DND-41 (cell line): Measurements from ENCODE around the gene POTEC.
"Not testable (repeated sequence)": the region's sequence is repeated elsewhere in the genome, so short reads cannot be mapped to it uniquely, and the experiment has no call there.

Experiments
- ATAC-seq: fragments of 200-7000 bp; cut with Tn5 transposase; 3 replicates; pipeline ENCODE4 v1.9.1; 2021; ENCODE audit warnings: low read depth; ENCODE audit not compliant: insufficient read depth
- DNase-seq: peaks from one replicate; pipeline ENCODE4 v3.0.0-alpha.2; 2020
- H2AFZ ChIP-seq: 2 replicates; pipeline ENCODE4 v1.6.0; 2012; ENCODE audit warnings: low read depth, low read length
- H3K27ac ChIP-seq: 2 replicates; pipeline ENCODE4 v1.5.1; 2012; ENCODE audit warnings: low read length, inconsistent platforms
- H3K27me3 ChIP-seq: fragments of 200-600 bp; sonication (generic); 2 replicates; pipeline ENCODE4 v1.6.0; 2012; ENCODE audit warnings: low read length, mild to moderate bottlenecking, inconsistent platforms; ENCODE audit not compliant: insufficient read depth, poor library complexity
- H3K36me3 ChIP-seq: 2 replicates; pipeline ENCODE4 v1.5.1; 2012; ENCODE audit warnings: low read length, inconsistent platforms; ENCODE audit not compliant: insufficient read depth
- H3K4me1 ChIP-seq: 2 replicates; pipeline ENCODE4 v1.5.1; 2012; ENCODE audit warnings: mild to moderate bottlenecking, low read length; ENCODE audit not compliant: insufficient read depth
- H3K4me2 ChIP-seq: 2 replicates; pipeline ENCODE4 v1.6.0; 2012; ENCODE audit warnings: mild to moderate bottlenecking, moderate library complexity, low read length, inconsistent platforms; ENCODE audit not compliant: insufficient read depth
- H3K4me3 ChIP-seq, 2 experiments: fragments of 200-600 bp in 1 of 2; shearing (Covaris generic) in 1 of 2; 2 replicates each; pipeline ENCODE4 v1.5.1; 2012 to 2016; ENCODE audit warnings: inconsistent platforms in 2 of 2, low read length in 2 of 2, mild to moderate bottlenecking in 2 of 2, low read depth in 1 of 2, moderate library complexity in 1 of 2
- H3K79me2 ChIP-seq: 2 replicates; pipeline ENCODE4 v1.6.0; 2012; ENCODE audit warnings: low read length, inconsistent platforms; ENCODE audit not compliant: insufficient read depth
- H3K9ac ChIP-seq: 2 replicates; pipeline ENCODE4 v1.6.0; 2012; ENCODE audit warnings: low read depth, mild to moderate bottlenecking, inconsistent platforms, low read length, moderate library complexity
- H3K9me3 ChIP-seq: 2 replicates; pipeline ENCODE4 v1.5.1; 2012; ENCODE audit warnings: low read length, moderate library complexity, mild to moderate bottlenecking, inconsistent platforms; ENCODE audit not compliant: insufficient read depth, severe bottlenecking
- H4K20me1 ChIP-seq: 2 replicates; pipeline ENCODE4 v1.6.0; 2012; ENCODE audit warnings: low read length; ENCODE audit not compliant: insufficient read depth

Gene POTEC

DNA sequence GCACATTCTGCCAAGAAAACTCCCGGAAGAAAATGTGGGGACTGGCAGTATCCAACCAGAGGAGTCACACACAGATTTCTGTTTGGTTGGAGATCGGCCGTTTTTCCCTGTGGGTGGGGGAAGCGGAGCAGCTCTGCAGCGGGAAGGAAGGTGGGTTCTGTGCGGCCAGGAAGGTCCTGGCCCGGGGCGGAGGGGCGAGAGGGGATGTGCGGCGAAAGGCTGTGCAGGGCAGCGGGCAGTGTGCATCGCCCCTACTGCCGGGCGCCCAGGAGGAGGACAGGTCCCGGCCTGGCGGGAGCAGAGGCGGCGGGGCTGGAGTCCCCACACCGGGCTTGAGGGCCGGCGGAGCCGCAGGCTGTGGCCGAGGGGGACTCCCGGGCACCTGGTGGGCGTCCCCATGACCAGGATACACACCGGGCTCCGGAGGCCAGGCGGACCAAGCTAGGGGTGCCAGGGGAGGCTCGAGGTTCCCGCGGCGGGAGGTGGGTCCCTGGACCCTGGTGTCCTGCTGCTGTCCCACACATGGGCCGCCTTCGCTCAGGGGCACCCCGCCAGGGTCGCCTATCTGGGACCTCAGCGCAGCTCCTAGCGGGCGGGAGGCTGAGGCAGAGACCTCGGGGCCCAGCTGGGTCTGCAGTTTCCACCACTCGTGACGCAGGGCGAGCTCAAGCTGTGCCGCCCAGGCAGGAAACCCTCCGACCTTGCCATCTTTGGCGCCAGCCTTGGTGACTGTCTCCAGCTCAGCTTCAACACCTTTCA, 54.0 kb downstream of the POTEC start:
- not testable (repeated sequence) for H3K4me3 ChIP-seq, H3K9ac ChIP-seq, ATAC-seq, H3K27me3 ChIP-seq, H3K4me2 ChIP-seq, H4K20me1 ChIP-seq, H3K27ac ChIP-seq, H2AFZ ChIP-seq, H3K9me3 ChIP-seq, DNase-seq, H3K4me1 ChIP-seq, H3K36me3 ChIP-seq, H3K79me2 ChIP-seq

DNA sequence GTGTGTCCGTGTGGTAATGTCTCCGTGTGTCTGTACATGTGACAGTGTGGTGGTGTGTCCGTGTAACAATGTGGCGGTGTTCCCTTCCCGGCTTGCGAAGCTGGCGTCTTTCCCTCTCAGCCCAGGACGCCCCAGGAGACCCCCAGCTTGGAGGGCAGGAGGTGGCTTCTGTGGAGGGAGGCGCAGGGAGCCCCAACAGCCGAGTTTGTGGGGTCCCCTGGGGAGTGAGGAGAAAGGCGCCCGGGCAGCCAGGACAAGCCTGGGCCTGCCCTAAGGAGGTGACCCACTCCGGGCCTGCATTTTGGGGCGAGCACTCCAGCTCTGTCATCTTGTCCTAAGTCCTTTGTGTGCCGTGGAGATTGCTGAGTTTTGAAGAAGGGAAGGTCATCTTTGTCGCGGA, 54.6 kb downstream of the POTEC start:
- H3K79me2 ChIP-seq, H2AFZ ChIP-seq, H3K4me2 ChIP-seq, H4K20me1 ChIP-seq, H3K36me3 ChIP-seq, H3K9ac ChIP-seq, H3K27ac ChIP-seq, H3K27me3 ChIP-seq, H3K4me3 ChIP-seq, ATAC-seq, DNase-seq, H3K9me3 ChIP-seq, H3K4me1 ChIP-seq: not testable (repeated sequence)

DNA sequence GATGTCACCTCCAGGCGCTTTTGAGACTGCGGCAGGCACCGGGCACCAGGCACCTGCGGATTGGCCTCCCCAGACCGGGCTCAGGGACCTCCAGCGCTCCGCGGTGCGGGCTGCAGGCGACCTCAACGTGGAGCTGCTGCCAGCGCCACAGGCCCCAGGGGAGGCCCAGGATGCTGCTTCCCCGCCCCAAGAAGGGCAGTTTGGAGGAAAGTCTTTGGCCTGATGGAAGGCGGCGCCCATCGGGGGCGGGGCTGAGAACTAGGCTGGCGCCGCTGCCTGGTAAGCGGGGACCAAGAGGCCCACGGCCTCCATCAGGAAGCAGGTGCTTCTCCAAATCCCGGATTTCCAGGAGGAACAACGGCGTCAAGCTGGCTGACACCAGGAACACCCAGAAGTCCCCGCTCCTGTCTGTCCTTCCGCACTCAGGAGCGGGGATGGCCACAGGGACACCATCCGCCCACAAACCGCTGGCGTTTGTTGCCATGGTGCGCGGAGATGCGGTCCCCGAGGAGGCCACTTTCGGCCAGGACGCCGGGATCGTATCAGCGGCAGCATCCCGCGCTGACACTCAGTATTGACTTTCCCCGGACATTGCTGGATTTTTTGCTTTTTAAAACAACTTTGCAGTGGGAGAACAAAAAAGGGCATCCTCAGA, 56.3 kb downstream of the POTEC start:
- not testable (repeated sequence) for H3K36me3 ChIP-seq, H3K27me3 ChIP-seq, H3K79me2 ChIP-seq, ATAC-seq, H3K27ac ChIP-seq, H2AFZ ChIP-seq, H4K20me1 ChIP-seq, H3K4me3 ChIP-seq, H3K9ac ChIP-seq, DNase-seq, H3K4me1 ChIP-seq, H3K4me2 ChIP-seq, H3K9me3 ChIP-seq

DNA sequence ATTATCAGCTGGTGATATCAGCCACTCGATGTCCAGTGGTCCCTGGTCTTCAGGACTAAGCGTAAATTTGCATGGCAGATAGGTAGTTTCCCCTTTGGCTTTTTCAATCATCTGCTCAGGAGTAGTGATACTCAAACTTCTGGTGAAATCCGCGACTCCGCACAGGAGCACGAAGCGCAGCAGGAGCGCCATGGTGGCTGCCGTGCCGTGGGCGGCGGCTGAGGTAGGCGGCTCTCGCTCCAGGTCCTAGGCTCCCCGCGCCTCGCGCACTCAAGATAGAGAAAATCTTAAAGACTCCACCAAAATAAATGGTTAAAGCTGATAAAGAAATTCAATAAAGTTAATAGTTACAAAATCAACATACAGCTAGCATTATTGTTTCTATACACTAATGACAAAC, 64.3 kb downstream of the POTEC start:
- not testable (repeated sequence) for ATAC-seq, H3K36me3 ChIP-seq, DNase-seq, H3K79me2 ChIP-seq, H3K4me1 ChIP-seq, H3K9ac ChIP-seq, H3K4me3 ChIP-seq, H2AFZ ChIP-seq, H3K27me3 ChIP-seq, H3K4me2 ChIP-seq, H3K9me3 ChIP-seq, H4K20me1 ChIP-seq, H3K27ac ChIP-seq

DNA sequence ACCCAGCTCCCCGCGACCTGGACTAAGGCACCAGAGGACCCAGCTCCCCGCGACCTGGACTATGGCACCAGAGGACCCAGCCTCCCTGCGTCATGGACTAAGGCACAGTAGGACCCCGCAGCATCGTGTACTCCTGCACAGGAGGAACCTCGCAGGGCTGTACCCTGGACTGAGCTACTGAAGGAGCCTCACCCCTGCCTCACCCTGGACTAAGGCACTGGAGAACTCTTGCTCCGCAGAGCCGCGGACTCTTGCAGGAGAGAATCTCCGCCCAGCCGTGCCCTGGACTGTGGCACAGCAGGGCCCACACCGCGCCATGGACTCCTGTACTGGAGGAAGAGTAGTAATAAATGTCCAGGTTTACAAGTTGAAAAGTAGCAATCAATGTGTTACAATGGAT, 67.9 kb downstream of the POTEC start:
- not testable (repeated sequence) for H3K4me1 ChIP-seq, H3K4me2 ChIP-seq, ATAC-seq, H4K20me1 ChIP-seq, H3K9me3 ChIP-seq, H3K36me3 ChIP-seq, H3K9ac ChIP-seq, H3K27ac ChIP-seq, H3K27me3 ChIP-seq, H3K4me3 ChIP-seq, H3K79me2 ChIP-seq, H2AFZ ChIP-seq, DNase-seq

DNA sequence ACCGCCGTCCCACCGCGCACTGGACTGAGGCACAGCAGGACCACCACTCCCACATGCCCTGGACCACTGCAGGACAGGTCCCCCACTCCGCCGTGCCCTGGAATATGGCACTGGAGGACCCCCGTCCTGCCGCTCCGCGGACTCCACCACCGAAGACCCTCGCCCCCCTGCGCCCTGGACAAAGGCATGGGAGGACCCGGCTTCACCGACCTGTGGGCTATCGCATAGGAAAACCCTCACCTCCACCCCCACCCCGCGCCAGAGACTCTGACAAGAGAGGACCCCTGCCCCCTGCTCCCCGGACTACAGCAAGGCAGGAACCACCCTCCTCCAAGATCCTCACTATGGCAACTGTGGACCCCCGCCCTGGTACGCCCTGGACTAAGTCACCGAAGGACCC, 68.6 kb downstream of the POTEC start:
- not testable (repeated sequence) for H3K9me3 ChIP-seq, H3K4me2 ChIP-seq, H3K4me1 ChIP-seq, DNase-seq, H3K9ac ChIP-seq, H2AFZ ChIP-seq, H3K27ac ChIP-seq, H3K36me3 ChIP-seq, H3K27me3 ChIP-seq, H3K4me3 ChIP-seq, H4K20me1 ChIP-seq, H3K79me2 ChIP-seq, ATAC-seq

DNA sequence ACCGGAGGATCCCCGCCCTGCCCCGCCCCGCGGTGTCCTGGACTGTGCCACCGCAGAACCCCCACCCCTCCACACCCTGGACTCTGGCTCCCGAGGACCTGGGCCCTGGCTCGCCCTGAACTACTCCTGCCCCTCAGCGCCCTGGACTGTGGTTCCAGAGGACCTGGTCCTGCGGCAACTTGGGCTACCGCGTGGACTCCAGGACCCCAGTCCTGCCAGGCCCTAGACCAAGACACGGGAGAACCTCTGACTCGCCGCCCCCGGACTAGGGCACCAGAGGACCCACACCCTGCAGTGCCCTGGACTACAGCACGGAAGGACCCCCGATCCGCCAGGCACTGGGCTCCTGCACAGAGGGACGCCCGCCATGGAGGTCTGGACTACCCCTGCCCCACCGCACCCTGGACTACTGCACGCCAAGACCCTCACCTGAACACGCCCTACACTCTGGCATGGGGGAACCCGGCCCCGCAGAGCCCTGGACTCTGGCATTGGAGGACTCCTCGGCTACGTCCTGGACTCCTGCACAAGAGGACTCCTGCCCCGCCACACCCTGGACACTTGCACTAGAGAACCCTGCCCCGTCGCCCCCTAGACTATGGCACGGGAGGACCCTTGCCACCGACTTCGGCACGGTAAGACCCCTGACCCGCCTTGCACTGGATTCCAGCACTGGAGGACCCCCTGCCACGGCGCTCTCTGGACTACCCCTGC, 69.2 kb downstream of the POTEC start:
- not testable (repeated sequence) for H3K4me1 ChIP-seq, DNase-seq, H2AFZ ChIP-seq, H3K4me3 ChIP-seq, ATAC-seq, H3K27me3 ChIP-seq, H3K27ac ChIP-seq, H3K79me2 ChIP-seq, H4K20me1 ChIP-seq, H3K4me2 ChIP-seq, H3K9me3 ChIP-seq, H3K36me3 ChIP-seq, H3K9ac ChIP-seq
